SH-SY5Y (cell line): ENCODE measurements around the gene GPX5.

Source experiments
- GATA2 ChIP-seq: IDR thresholded peaks from 2 replicates; pipeline ENCODE4 v1.6.1; 2011; ENCODE audit warnings: mild to moderate bottlenecking, low read depth, low read length
- GATA3 ChIP-seq: IDR thresholded peaks from 2 replicates; pipeline ENCODE4 v1.6.1; 2011; ENCODE audit warnings: low read depth, mild to moderate bottlenecking, low read length, moderate library complexity

DNA sequence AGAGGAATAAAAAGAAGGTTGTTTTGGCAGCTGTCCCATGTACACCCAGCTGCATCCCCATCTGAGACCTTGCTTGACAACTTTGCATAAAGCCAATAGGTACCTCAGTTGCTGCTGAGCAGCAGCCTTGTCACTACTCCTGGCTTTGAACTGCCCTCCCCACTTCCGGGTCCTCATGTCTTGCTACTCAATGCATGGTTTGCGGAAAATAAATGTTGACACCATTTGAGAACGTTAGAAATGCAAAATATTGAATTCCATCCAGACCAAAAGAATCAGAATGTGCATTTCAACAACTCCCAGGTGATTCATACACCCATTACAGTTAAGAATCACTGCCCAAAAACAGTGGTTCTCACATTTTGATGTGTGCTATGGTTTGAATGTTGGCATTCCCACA lies 32.9 kb downstream of the GPX5 start:
- TF ChIP-seq GATA2 (no peak), GATA3 (no peak)
